Kidney (tissue), 14 donors: Measurements from ENCODE around the gene C22orf23. TPM values are rescaled to one million over a fixed set of nuclear protein-coding genes. Genes with fewer than 3 reads are reported as not detected.

ENCODE experiments used
- DNase-seq, 5 donors: peaks; one replicate each; pipeline ENCODE4 v3.0.0-alpha.2; 2013 to 2020
- FAIRE-seq: peaks from 2 replicates; lab custom pipeline; 2012; peaks lifted over from hg19 to GRCh38; lab: Jason Lieb, UNC
- H3K27ac ChIP-seq, 2 donors: one replicate each; pipeline ENCODE4 v1.7.0; 2013; ENCODE audit warnings: low read depth in 2 of 2, low read length in 2 of 2, inconsistent platforms in 1 of 2
- H3K27me3 ChIP-seq: one replicate; pipeline ENCODE4 v1.7.1; 2013; ENCODE audit warnings: low read length, inconsistent platforms; ENCODE audit not compliant: control insufficient read depth, insufficient read depth
- H3K36me3 ChIP-seq, 3 donors: one replicate each; pipeline versions ENCODE4 v1.7.0 to v1.7.1; 2013; ENCODE audit warnings: low read length in 3 of 3, control low read depth in 1 of 3, inconsistent platforms in 1 of 3; ENCODE audit not compliant: insufficient read depth in 3 of 3, control insufficient read depth in 2 of 3
- H3K4me1 ChIP-seq, 3 donors: one replicate each; pipeline versions ENCODE4 v1.7.0 to v1.7.1; 2013; ENCODE audit warnings: low read length in 3 of 3, inconsistent platforms in 1 of 3, low read depth in 1 of 3; ENCODE audit not compliant: control insufficient read depth in 2 of 3, insufficient read depth in 2 of 3
- H3K4me3 ChIP-seq, 3 donors: one replicate each; pipeline versions ENCODE4 v1.7.0 to v1.8.1; 2013; ENCODE audit warnings: low read length in 3 of 3, control low read depth in 1 of 3, inconsistent platforms in 1 of 3
- H3K9ac ChIP-seq, 3 donors: one replicate each; pipeline versions ENCODE4 v1.7.0 to v1.7.1; 2013; ENCODE audit warnings: low read length in 3 of 3, control low read depth in 1 of 3, inconsistent platforms in 1 of 3
- H3K9me3 ChIP-seq, 3 donors: one replicate each; pipeline versions ENCODE4 v1.7.0 to v1.7.1; 2013; ENCODE audit warnings: low read length in 3 of 3, control low read depth in 1 of 3, inconsistent platforms in 1 of 3; ENCODE audit not compliant: control insufficient read depth in 2 of 3, insufficient read depth in 1 of 3
- intact Hi-C: fragments of 100-400 bp; cut with DNase I; formaldehyde crosslinking; loops from one replicate; pipeline ENCODE4 v1.11.1; 2022
- polyA plus RNA-seq: library from polyadenylated mRNA; stranded (reverse); fragments of 350-450 nt; fragmentation: Illumina TruSeq; extraction: RNeasy Lipid Tissue Mini Kit (QIAGEN cat#74804); gene quantifications from one replicate; pipeline ENCODE4 v1.2.3, GENCODE V29; 2014; ENCODE audit warnings: low read depth, low replicate concordance; ENCODE audit not compliant: insufficient read depth
- total RNA-seq: library from RNA; stranded (reverse); fragmentation: NEBNext Ultra II Directional; extraction: Animal tissue kit (Norgen Biotek cat#: 25700); gene quantifications from one replicate; pipeline ENCODE4 v1.2.1, GENCODE V29; 2021
- TF ChIP-seq, protein P1 (sequence below): IDR thresholded peaks from 3 replicates; pipeline ENCODE4 v1.5.1; 2012; ENCODE audit warnings: mild to moderate bottlenecking, moderate library complexity, borderline replicate concordance; ENCODE audit not compliant: insufficient read depth; ENCODE audit errors: extremely low read depth
- donor health status: control.
- donor health status: control.
- donor health status: control.
- donor health status: control.
- donor health status: control.
- donor health status: DM: yes; HTN: yes; CAD: no.
- donor health status: Normal renal cell carcinoma (clear cell type).

C22orf23 gene
- total and polyA plus RNA-seq, 2 donors from 2014 or later: 0.57 to 1.0 TPM

- TF ChIP-seq, protein P1, sequence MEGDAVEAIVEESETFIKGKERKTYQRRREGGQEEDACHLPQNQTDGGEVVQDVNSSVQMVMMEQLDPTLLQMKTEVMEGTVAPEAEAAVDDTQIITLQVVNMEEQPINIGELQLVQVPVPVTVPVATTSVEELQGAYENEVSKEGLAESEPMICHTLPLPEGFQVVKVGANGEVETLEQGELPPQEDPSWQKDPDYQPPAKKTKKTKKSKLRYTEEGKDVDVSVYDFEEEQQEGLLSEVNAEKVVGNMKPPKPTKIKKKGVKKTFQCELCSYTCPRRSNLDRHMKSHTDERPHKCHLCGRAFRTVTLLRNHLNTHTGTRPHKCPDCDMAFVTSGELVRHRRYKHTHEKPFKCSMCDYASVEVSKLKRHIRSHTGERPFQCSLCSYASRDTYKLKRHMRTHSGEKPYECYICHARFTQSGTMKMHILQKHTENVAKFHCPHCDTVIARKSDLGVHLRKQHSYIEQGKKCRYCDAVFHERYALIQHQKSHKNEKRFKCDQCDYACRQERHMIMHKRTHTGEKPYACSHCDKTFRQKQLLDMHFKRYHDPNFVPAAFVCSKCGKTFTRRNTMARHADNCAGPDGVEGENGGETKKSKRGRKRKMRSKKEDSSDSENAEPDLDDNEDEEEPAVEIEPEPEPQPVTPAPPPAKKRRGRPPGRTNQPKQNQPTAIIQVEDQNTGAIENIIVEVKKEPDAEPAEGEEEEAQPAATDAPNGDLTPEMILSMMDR: no peak
- FAIRE-seq (no peak), DNase-seq (no peak)
- intact Hi-C loops: no loop called here
- Histone ChIP-seq H3K27ac (peak overlapping the region in 1 of 2 donors; percentile 28), H3K4me3 (no peak overlapping the region), H3K9ac (no peak overlapping the region), H3K27me3 (no peaks in the 10 kb centered on the region), H3K36me3 (peaks cover 0 to 19% (median 6%) of the 10 kb centered on the region in 3 donors), H3K4me1 (no peaks in the 10 kb centered on the region), H3K9me3 (no peaks in the 10 kb centered on the region)
These were observed 33.3 kb downstream of the C22orf23 start for GRCh38 chr22:37920126-37920525.

DNA sequence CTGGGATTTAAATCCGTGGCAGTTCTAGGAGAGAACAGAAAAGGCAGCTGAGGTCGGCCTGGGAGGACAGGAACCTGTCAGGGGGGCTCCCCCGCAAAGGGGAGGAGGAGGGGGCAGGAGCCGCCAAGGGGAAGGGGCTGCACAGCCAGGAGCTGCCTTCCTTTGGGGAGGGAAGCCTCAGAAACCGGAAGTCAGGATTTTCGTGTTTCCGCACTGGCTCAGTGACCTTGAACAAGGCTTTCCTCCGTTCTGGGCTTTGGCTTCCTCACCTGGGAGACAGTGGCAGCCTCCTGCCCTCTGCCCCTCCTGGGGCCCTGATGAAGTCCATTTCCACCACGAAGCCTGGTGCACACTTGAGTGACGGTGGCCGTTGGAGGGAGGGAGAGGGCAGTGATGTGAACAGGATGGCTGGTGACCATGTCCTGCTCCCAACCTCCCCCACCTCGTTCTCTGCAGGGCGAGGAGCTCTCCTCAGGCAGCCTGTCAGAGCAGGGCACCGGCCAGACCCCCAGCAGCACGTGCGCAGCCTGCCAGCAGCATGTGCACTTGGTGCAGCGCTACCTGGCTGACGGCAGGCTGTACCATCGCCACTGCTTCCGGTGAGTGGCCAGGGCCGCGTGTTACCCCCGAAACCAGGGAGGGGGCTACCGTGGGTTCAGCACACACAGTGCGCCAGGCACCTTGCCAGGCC, 34.7 kb downstream of the C22orf23 start:
- Histone ChIP-seq H3K36me3 (peaks cover 0 to 19% (median 6%) of the 10 kb centered on the region in 3 donors), H3K9me3 (no peaks in the 10 kb centered on the region), H3K9ac (no peak overlapping the region), H3K4me1 (no peaks in the 10 kb centered on the region), H3K27ac (no peak overlapping the region), H3K4me3 (no peak overlapping the region), H3K27me3 (no peaks in the 10 kb centered on the region)
- intact Hi-C loops: no loop called here
- FAIRE-seq (no peak), DNase-seq (peak in 4 of 5 donors; percentile 60 to 75 (median 66))
- TF ChIP-seq, protein P1: no peak

DNA sequence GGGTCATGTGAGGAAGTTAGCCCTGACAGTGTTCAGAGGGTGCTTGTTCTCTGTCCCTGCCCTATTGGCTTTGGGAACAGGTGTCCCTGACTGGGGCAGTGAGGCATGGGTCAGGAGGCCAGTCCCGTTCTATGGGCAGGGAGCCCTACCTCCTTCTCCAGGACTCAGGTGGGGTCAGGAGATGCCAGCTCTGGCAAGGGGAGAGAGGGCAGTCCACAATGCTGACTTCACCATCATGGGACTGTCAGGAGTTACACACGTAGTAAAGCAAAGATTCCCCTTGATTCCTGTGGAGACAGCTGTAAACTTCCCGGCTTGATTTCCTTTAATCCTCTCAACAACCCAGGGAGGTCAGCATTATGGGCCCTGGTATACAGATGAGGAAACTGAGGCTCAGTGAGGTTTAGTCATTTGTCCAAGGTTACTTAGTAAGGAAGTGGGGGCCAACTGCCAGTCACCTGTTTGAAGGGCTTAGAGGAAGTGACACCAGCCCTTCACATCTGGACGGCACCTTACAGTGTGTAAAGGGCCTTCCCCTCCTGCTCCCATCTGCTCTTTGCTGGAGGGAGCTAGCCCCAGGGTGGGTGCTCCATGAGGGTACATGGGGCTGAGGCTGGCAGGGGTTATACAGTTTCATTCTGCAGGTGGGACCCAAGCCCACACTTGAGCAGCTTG, 35.4 kb downstream of the C22orf23 start:
- no peaks in the 10 kb centered on the region for H3K27me3 ChIP-seq
- peaks cover 0 to 19% (median 10%) of the 10 kb centered on the region in 3 donors for H3K36me3 ChIP-seq
- no peak overlapping the region for H3K27ac ChIP-seq
- H3K9me3 ChIP-seq: no peaks in the 10 kb centered on the region
- H3K4me1 ChIP-seq: no peaks in the 10 kb centered on the region
- no peak overlapping the region for H3K9ac ChIP-seq
- TF ChIP-seq, protein P1: no peak
- intact Hi-C loops: no loop called here
- no peak for FAIRE-seq
- H3K4me3 ChIP-seq: no peak overlapping the region
- no peak for DNase-seq
